MCF 10A (cell line): ENCODE data around the gene LINGO3. TPM values are rescaled to one million over a fixed set of nuclear protein-coding genes. Genes with fewer than 3 reads are reported as not detected.

Experiments
- BruUV-seq: library from RNA; stranded (reverse); fragments of 400-500 nt; replicated peaks from 2 replicates; lab custom pipeline; 2021; lab: Mats Ljungman, UMichigan
- CTCF ChIA-PET: fragments of 300-600 bp; sonication (Branson Sonifier 250); formaldehyde crosslinking; extraction: SDS; loops from one replicate; lab custom pipeline; 2021; ENCODE audit warnings: antibody characterized with exemption, inconsistent platforms; lab: Yijun Ruan, JAX
- POLR2A ChIA-PET: fragments of 300-600, 350-650 bp; sonication (Branson Sonifier 250); formaldehyde crosslinking; extraction: SDS; loops from one replicate; lab custom pipeline; 2020; ENCODE audit warnings: antibody characterized with exemption, inconsistent platforms; lab: Yijun Ruan, JAX
- DNase-seq: peaks from one replicate; pipeline ENCODE4 v3.0.0-alpha.2; 2018; ENCODE audit not compliant: unreplicated experiment
- H3K27ac Mint-ChIP-seq: one replicate; pipeline ENCODE4 v1.8.0; 2022; ENCODE audit warnings: mild to moderate bottlenecking, low read depth, mixed read lengths; ENCODE audit not compliant: unreplicated experiment
- H3K27me3 Mint-ChIP-seq: one replicate; pipeline ENCODE4 v1.8.0; 2022; ENCODE audit warnings: mixed read lengths; ENCODE audit not compliant: insufficient read depth, unreplicated experiment
- H3K36me3 Mint-ChIP-seq: one replicate; pipeline ENCODE4 v1.8.0; 2022; ENCODE audit warnings: mild to moderate bottlenecking, moderate library complexity, mixed read lengths; ENCODE audit not compliant: insufficient read depth, unreplicated experiment
- H3K4me1 Mint-ChIP-seq: one replicate; pipeline ENCODE4 v1.8.0; 2022; ENCODE audit warnings: mixed read lengths; ENCODE audit not compliant: insufficient read depth, unreplicated experiment
- H3K4me3 Mint-ChIP-seq: one replicate; pipeline ENCODE4 v1.8.0; 2022; ENCODE audit warnings: mild to moderate bottlenecking, moderate library complexity, mixed read lengths; ENCODE audit not compliant: unreplicated experiment
- H3K9me3 Mint-ChIP-seq: one replicate; pipeline ENCODE4 v1.8.0; 2022; ENCODE audit warnings: mixed read lengths; ENCODE audit not compliant: unreplicated experiment
- intact Hi-C: fragments of 100-400 bp; cut with micrococcal nuclease; formaldehyde crosslinking; loops from 2 replicates; pipeline ENCODE4 v1.14.1; 2022
- total RNA-seq: library from RNA; stranded (reverse); gene quantifications from 2 replicates; pipeline ENCODE4 v1.2.3, GENCODE V29; 2022
- TF ChIP-seq, protein P1 (sequence below): fragments of 200-600 bp; IDR thresholded peaks from one replicate; pipeline ENCODE4 v1.8.0; 2022; ENCODE audit warnings: antibody characterized with exemption, mild to moderate bottlenecking; ENCODE audit not compliant: unreplicated experiment

Gene LINGO3
- total RNA-seq, 1 experiment from 2014 or later, result not detected

DNA sequence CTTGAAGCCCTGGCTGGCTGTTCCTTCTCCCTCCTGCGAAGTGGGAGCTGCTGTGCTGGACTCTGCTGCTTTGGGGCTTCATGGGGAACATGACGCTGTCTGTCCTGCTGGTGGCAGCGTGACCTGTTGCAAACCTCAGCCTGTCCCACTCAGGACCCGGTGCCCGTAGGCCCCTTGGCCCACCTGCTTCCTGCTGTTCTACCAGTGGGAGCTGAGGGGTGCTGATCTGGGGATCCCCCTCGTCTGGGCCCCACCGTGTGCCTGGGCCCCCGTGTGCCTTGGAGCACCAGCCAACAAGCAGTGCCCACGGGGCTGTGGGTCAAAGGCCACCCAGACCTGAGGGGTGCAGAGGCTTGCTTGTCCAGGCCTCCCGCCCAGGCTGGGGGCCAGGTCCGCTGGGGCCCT, 25.9 kb upstream of the LINGO3 start:
- BruUV-seq, result no TSS peak
- Mint-ChIP-seq H3K4me3 (no peak overlapping the region), H3K36me3 (peaks cover 29% of the 10 kb centered on the region), H3K27me3 (no peaks in the 10 kb centered on the region), H3K4me1 (peaks cover 15% of the 10 kb centered on the region), H3K9me3 (no peaks in the 10 kb centered on the region), H3K27ac (no peak overlapping the region)
- CTCF ChIA-PET, result no interaction called here
- intact Hi-C loops, result no loop called here
- POLR2A ChIA-PET, result no interaction called here
- TF ChIP-seq, protein P1, sequence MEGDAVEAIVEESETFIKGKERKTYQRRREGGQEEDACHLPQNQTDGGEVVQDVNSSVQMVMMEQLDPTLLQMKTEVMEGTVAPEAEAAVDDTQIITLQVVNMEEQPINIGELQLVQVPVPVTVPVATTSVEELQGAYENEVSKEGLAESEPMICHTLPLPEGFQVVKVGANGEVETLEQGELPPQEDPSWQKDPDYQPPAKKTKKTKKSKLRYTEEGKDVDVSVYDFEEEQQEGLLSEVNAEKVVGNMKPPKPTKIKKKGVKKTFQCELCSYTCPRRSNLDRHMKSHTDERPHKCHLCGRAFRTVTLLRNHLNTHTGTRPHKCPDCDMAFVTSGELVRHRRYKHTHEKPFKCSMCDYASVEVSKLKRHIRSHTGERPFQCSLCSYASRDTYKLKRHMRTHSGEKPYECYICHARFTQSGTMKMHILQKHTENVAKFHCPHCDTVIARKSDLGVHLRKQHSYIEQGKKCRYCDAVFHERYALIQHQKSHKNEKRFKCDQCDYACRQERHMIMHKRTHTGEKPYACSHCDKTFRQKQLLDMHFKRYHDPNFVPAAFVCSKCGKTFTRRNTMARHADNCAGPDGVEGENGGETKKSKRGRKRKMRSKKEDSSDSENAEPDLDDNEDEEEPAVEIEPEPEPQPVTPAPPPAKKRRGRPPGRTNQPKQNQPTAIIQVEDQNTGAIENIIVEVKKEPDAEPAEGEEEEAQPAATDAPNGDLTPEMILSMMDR, result no peak
- DNase-seq, result no peak

DNA sequence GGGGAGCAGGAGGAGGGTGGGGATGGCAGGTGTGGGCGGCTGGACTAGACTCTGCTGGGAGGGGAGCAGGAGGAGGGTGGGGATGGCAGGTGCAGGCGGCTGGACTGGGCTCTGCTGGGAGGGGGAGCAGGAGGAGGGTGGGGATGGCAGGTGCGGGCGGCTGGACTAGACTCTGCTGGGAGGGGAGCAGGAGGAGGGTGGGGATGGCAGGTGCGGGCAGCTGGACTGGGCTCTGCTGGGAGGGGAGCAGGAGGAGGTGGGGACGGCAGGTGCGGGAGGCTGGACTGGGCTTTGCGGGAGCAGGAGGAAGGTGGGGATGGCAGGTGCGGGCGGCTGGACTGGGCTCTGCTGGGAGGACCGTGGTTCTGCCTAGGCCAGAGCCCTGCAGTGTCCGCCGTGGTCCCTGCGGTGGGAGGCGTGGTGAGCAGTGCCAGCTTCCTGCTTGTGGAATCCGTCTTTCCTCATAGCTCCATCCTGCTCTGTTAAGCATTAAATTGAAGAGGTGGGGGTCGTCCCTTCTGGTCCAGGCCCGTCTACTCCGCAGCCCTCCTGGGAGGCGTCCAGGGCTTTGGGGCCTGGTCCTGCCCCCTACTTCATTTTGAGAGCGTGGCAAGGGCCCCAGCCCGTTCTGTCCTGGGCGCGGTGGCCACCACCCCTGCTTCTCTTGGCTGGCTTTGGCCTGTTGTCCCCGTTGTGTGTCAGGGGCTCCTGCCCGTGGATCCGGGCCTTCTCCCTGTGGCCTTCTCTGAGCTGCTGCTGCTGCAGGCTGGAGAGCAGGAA, 25.3 kb upstream of the LINGO3 start:
- Mint-ChIP-seq H3K4me3 (no peak overlapping the region), H3K4me1 (peaks cover 19% of the 10 kb centered on the region), H3K9me3 (no peaks in the 10 kb centered on the region), H3K27ac (no peak overlapping the region), H3K36me3 (peaks cover 25% of the 10 kb centered on the region), H3K27me3 (no peaks in the 10 kb centered on the region)
- TF ChIP-seq, protein P1, result no peak
- POLR2A ChIA-PET, result no interaction called here
- intact Hi-C loops, result no loop called here
- no TSS peak for BruUV-seq
- no peak for DNase-seq
- CTCF ChIA-PET, result interaction anchor here (0.8 kb wide), 1 partner anchor 59 kb away, joined by 3 read pairs; no protein-coding TSS in a partner anchor

DNA sequence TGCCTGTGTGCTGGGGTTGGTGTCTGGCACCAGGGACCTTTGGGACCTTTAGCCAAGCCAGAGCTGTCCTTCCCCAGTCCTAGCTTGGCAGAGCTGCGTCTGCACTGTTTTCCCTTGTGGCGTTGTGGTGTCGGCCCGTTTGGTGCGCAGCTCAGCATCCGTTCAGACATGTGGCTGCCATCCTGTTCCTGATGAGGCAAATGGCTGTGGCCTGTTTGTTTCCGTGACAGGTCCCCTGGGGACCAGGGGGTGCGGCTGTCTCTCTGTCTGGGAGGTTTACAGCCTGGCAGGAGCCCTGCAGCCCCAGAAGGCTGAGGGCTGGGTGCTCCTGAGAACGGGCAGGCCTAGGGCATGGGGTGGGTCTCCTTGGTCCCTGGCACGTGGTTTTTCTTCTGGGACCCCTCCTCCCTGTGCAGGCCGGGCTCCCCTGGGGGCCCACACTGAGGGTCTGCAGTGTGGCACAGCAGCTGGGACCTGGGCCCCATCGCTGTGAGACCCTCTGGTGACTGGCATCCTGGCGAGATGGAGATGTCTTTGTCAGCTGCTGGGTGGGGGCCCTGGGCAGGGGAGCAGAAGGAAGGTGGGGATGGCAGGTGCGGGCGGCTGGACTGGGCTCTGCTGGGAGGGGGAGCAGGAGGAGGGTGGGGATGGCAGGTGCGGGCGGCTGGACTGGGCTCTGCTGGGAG, 24.5 kb upstream of the LINGO3 start:
- no peaks in the 10 kb centered on the region for H3K9me3 Mint-ChIP-seq
- no peak for DNase-seq
- CTCF ChIA-PET, result interaction anchor here (0.8 kb wide), 1 partner anchor 58 kb away, joined by 3 read pairs; no protein-coding TSS in a partner anchor
- TF ChIP-seq, protein P1, result no peak
- H3K27ac Mint-ChIP-seq, result no peak overlapping the region
- no peak overlapping the region for H3K4me3 Mint-ChIP-seq
- no peaks in the 10 kb centered on the region for H3K27me3 Mint-ChIP-seq
- BruUV-seq, result no TSS peak
- intact Hi-C loops, result no loop called here
- peaks cover 21% of the 10 kb centered on the region for H3K4me1 Mint-ChIP-seq
- H3K36me3 Mint-ChIP-seq, result peaks cover 19% of the 10 kb centered on the region
- POLR2A ChIA-PET, result no interaction called here

DNA sequence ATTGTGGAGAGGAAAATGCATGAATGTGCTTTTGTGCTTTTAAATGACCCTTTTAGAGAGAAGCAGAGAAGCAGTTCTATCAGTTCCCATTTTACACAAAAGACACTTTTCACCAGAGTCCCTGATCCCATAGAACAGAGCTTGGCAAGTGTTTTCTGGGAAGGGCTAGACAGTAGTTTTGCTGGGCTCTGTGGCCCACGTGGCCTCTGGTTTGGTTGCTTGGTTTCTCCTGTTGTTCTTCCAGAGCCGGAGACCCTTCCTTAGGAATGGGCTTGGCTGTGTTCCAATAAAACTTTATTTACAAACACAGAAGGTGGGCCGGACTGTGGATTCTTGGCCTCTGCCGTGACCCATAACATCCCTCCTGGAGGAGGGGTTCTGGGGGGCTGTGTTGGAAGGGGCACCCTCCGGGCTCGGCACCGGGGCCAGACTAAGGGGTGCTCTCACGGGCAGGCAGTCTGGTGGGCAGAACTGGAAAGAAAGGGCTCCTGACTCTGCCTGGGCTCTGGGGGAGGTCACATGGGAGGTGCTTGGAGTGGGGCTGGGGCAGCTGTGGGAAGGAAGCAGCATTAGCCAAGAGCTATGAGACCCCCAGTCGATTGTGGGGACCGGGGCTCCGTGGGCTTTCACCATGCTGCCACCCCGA, 23.8 kb upstream of the LINGO3 start:
- intact Hi-C loops, result no loop called here
- no peaks in the 10 kb centered on the region for H3K9me3 Mint-ChIP-seq
- no peak overlapping the region for H3K27ac Mint-ChIP-seq
- DNase-seq, result no peak
- POLR2A ChIA-PET, result interaction anchor here (0.8 kb wide), 1 partner anchor 96 kb away, joined by 3 read pairs; the partner anchor contains the start of gene TIMM13
- no TSS peak for BruUV-seq
- peaks cover 25% of the 10 kb centered on the region for H3K36me3 Mint-ChIP-seq
- no peaks in the 10 kb centered on the region for H3K27me3 Mint-ChIP-seq
- TF ChIP-seq, protein P1, result no peak
- H3K4me3 Mint-ChIP-seq, result no peak overlapping the region
- peaks cover 21% of the 10 kb centered on the region for H3K4me1 Mint-ChIP-seq
- CTCF ChIA-PET, result no interaction called here
